GM12878 (cell line): ENCODE measurements around the gene IGFBP3.

Source experiments
- CBX3 ChIP-seq: fragments of 200-600 bp; sonication (generic); IDR thresholded peaks from 2 replicates; pipeline ENCODE4 v1.6.1; 2016; ENCODE audit warnings: low read depth, borderline replicate concordance
- EGR1 ChIP-seq, 2 experiments: IDR thresholded peaks; 1 replicate in 1 of 2; 2 replicates in 1 of 2; pipeline ENCODE4 v1.6.1; 2011 to 2012; ENCODE audit warnings: low read depth in 2 of 2, low read length in 2 of 2, borderline replicate concordance in 1 of 2, mild to moderate bottlenecking in 1 of 2, moderate library complexity in 1 of 2
- TCF7 ChIP-seq: IDR thresholded peaks from 2 replicates; pipeline ENCODE4 v1.6.1; 2014; ENCODE audit warnings: antibody characterized with exemption, borderline replicate concordance
- TF ChIP-seq, protein P1 (sequence below): fragments of 450-650 bp; IDR thresholded peaks from 2 replicates; pipeline ENCODE4 v1.6.1; 2017; ENCODE audit warnings: low read depth, mild to moderate bottlenecking, moderate library complexity
- TF ChIP-seq, protein P2 (sequence below), 3 experiments: IDR thresholded peaks in 2 of 3; conservative IDR thresholded peaks in 1 of 3; 2 replicates each; pipeline ENCODE4 v1.5.1; 2011; ENCODE audit warnings: low read depth in 3 of 3, low read length in 3 of 3, mild to moderate bottlenecking in 3 of 3, control low read depth in 2 of 3, moderate library complexity in 2 of 3, inconsistent platforms in 1 of 3, mixed read lengths in 1 of 3; ENCODE audit not compliant: control insufficient read depth in 2 of 3, insufficient read depth in 1 of 3; ENCODE audit errors: extremely low read depth in 1 of 3
- TF ChIP-seq, protein P3 (sequence below): IDR thresholded peaks from 2 replicates; pipeline ENCODE4 v1.6.1; 2012; ENCODE audit warnings: low read depth, low read length, improper control_type of control experiment
- TF ChIP-seq, protein P4 (sequence below): IDR thresholded peaks from 2 replicates; pipeline ENCODE4 v1.6.1; 2012; ENCODE audit warnings: low read length, inconsistent platforms
- TF ChIP-seq, protein P5 (sequence below): IDR thresholded peaks from 2 replicates; pipeline ENCODE4 v1.6.1; 2012; ENCODE audit warnings: low read depth, low read length, improper control_type of control experiment
- TF ChIP-seq, protein P6 (sequence below): IDR thresholded peaks from 2 replicates; pipeline ENCODE4 v1.6.1; 2012; ENCODE audit warnings: low read depth, low read length, improper control_type of control experiment

DNA sequence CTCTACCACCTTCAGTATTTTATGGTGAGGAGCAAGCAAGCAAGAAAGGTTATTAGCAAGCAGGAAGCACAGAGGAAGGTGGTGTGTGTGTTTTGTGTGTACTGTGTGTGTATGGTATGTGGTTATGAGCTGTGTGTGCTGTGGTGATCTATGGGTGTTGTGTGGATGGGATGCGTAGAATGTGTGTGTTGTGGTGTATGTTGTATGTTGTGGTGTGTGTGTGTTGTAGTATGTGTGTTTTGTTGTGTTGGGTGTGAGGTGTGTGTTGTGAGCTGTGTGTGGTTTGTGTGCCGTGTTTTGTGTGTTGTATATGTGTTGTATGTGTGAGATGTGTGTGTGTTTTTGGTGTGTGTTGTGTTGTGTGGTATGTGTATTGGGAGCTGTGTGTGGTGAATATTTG, 16.8 kb upstream of the IGFBP3 start:
- TF ChIP-seq, protein P1, sequence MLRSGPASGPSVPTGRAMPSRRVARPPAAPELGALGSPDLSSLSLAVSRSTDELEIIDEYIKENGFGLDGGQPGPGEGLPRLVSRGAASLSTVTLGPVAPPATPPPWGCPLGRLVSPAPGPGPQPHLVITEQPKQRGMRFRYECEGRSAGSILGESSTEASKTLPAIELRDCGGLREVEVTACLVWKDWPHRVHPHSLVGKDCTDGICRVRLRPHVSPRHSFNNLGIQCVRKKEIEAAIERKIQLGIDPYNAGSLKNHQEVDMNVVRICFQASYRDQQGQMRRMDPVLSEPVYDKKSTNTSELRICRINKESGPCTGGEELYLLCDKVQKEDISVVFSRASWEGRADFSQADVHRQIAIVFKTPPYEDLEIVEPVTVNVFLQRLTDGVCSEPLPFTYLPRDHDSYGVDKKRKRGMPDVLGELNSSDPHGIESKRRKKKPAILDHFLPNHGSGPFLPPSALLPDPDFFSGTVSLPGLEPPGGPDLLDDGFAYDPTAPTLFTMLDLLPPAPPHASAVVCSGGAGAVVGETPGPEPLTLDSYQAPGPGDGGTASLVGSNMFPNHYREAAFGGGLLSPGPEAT: no peak
- TF ChIP-seq, protein P2, sequence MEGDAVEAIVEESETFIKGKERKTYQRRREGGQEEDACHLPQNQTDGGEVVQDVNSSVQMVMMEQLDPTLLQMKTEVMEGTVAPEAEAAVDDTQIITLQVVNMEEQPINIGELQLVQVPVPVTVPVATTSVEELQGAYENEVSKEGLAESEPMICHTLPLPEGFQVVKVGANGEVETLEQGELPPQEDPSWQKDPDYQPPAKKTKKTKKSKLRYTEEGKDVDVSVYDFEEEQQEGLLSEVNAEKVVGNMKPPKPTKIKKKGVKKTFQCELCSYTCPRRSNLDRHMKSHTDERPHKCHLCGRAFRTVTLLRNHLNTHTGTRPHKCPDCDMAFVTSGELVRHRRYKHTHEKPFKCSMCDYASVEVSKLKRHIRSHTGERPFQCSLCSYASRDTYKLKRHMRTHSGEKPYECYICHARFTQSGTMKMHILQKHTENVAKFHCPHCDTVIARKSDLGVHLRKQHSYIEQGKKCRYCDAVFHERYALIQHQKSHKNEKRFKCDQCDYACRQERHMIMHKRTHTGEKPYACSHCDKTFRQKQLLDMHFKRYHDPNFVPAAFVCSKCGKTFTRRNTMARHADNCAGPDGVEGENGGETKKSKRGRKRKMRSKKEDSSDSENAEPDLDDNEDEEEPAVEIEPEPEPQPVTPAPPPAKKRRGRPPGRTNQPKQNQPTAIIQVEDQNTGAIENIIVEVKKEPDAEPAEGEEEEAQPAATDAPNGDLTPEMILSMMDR (IDR thresholded peaks at IDR 0.05 in 2 of 3, conservative IDR thresholded peaks at IDR 0.05 in 1 of 3; ENCODE audit: control insufficient read depth in 2 of 3, extremely low read depth in 1 of 3, insufficient read depth in 1 of 3, low read depth in 3 of 3, low read length in 3 of 3): no peak
- TF ChIP-seq CBX3 (no peak), TCF7 (no peak), EGR1 (IDR thresholded peaks at IDR 0.05; ENCODE audit: borderline replicate concordance in 1 of 2, low read depth in 2 of 2, low read length in 2 of 2) (no peak)
- TF ChIP-seq, protein P3, sequence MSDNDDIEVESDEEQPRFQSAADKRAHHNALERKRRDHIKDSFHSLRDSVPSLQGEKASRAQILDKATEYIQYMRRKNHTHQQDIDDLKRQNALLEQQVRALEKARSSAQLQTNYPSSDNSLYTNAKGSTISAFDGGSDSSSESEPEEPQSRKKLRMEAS: no peak
- TF ChIP-seq, protein P4, sequence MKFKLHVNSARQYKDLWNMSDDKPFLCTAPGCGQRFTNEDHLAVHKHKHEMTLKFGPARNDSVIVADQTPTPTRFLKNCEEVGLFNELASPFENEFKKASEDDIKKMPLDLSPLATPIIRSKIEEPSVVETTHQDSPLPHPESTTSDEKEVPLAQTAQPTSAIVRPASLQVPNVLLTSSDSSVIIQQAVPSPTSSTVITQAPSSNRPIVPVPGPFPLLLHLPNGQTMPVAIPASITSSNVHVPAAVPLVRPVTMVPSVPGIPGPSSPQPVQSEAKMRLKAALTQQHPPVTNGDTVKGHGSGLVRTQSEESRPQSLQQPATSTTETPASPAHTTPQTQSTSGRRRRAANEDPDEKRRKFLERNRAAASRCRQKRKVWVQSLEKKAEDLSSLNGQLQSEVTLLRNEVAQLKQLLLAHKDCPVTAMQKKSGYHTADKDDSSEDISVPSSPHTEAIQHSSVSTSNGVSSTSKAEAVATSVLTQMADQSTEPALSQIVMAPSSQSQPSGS: no peak
- TF ChIP-seq, protein P5, sequence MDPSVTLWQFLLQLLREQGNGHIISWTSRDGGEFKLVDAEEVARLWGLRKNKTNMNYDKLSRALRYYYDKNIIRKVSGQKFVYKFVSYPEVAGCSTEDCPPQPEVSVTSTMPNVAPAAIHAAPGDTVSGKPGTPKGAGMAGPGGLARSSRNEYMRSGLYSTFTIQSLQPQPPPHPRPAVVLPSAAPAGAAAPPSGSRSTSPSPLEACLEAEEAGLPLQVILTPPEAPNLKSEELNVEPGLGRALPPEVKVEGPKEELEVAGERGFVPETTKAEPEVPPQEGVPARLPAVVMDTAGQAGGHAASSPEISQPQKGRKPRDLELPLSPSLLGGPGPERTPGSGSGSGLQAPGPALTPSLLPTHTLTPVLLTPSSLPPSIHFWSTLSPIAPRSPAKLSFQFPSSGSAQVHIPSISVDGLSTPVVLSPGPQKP: no peak
- TF ChIP-seq, protein P6, sequence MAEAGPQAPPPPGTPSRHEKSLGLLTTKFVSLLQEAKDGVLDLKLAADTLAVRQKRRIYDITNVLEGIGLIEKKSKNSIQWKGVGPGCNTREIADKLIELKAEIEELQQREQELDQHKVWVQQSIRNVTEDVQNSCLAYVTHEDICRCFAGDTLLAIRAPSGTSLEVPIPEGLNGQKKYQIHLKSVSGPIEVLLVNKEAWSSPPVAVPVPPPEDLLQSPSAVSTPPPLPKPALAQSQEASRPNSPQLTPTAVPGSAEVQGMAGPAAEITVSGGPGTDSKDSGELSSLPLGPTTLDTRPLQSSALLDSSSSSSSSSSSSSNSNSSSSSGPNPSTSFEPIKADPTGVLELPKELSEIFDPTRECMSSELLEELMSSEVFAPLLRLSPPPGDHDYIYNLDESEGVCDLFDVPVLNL: no peak
